ENCODE results near the gene CD177. TPM values are rescaled to one million over a fixed set of nuclear protein-coding genes. Genes with fewer than 3 reads are reported as not detected.
"Not testable (repeated sequence)": the region's sequence is repeated elsewhere in the genome, so short reads cannot be mapped to it uniquely, and the experiment has no call there.

CD177 gene
- total and polyA plus RNA-seq, 8 donors: 0.14 to 2.8 (median 0.28) TPM; not detected in 1

GRCh38 chr19:43367822-43368221 lies 14.3 kb downstream of the CD177 start:
- no peak for FAIRE-seq
- Histone ChIP-seq H3K36me3 (no peaks in the 10 kb centered on the region), H3K4me3 (no peak overlapping the region), H3K27me3 (no peaks in the 10 kb centered on the region), H3K9me3 (no peaks in the 10 kb centered on the region), H3K4me1 (no peaks in the 10 kb centered on the region), H3K27ac (no peak overlapping the region)
- TF ChIP-seq, protein P1, sequence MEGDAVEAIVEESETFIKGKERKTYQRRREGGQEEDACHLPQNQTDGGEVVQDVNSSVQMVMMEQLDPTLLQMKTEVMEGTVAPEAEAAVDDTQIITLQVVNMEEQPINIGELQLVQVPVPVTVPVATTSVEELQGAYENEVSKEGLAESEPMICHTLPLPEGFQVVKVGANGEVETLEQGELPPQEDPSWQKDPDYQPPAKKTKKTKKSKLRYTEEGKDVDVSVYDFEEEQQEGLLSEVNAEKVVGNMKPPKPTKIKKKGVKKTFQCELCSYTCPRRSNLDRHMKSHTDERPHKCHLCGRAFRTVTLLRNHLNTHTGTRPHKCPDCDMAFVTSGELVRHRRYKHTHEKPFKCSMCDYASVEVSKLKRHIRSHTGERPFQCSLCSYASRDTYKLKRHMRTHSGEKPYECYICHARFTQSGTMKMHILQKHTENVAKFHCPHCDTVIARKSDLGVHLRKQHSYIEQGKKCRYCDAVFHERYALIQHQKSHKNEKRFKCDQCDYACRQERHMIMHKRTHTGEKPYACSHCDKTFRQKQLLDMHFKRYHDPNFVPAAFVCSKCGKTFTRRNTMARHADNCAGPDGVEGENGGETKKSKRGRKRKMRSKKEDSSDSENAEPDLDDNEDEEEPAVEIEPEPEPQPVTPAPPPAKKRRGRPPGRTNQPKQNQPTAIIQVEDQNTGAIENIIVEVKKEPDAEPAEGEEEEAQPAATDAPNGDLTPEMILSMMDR (IDR thresholded peaks at IDR 0.05): no peak
- intact Hi-C loops (cut with DNase I): no loop called here
- no peak for ATAC-seq
- 65 to 83% methylated on average over 2 of the region's 2 CpGs for WGBS, 2 donors
- DNase-seq: no peak

- H3K27ac ChIP-seq; FAIRE-seq; DNase-seq; H3K9me3 ChIP-seq; H3K36me3 ChIP-seq; intact Hi-C loops (cut with DNase I); H3K4me1 ChIP-seq; H3K27me3 ChIP-seq; H3K4me3 ChIP-seq: not testable (repeated sequence)
- peak in 1 of 4 donors; percentile 57 for ATAC-seq
- 12 to 19% methylated on average over 5 of the region's 9 CpGs for WGBS, 2 donors
These were observed 15.4 kb downstream of the CD177 start for GRCh38 chr19:43368897-43369296.

DNA sequence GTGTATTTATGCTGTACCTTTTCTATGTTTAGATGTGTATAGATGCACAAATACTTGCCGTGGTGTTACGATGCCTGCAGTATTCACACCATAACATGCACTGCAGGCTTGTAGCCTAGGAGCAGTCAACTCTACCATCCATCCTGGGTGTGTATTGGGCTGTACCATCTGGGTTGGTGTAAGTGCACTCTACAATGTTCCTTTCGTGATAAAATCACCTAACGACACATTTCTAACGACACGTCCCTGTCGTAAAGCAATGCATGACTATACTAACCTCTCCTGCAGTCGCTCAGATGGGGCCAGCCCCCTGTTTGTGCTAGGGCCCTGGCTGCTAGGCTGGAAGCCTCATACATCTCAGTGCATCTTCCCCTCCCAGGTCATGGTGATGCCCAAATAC lies 18.4 kb downstream of the CD177 start:
- no peak for ATAC-seq
- intact Hi-C loops (cut with DNase I): no loop called here
- Histone ChIP-seq H3K4me3 (no peak overlapping the region), H3K4me1 (no peaks in the 10 kb centered on the region), H3K36me3 (no peaks in the 10 kb centered on the region), H3K27me3 (no peaks in the 10 kb centered on the region), H3K27ac (no peak overlapping the region), H3K9me3 (no peaks in the 10 kb centered on the region)
- DNase-seq: no peak
- TF ChIP-seq, protein P1 (IDR thresholded peaks at IDR 0.05): no peak
- no peak for FAIRE-seq
- WGBS, 2 donors: 79% methylated on average over 8 of the region's 8 CpGs

DNA sequence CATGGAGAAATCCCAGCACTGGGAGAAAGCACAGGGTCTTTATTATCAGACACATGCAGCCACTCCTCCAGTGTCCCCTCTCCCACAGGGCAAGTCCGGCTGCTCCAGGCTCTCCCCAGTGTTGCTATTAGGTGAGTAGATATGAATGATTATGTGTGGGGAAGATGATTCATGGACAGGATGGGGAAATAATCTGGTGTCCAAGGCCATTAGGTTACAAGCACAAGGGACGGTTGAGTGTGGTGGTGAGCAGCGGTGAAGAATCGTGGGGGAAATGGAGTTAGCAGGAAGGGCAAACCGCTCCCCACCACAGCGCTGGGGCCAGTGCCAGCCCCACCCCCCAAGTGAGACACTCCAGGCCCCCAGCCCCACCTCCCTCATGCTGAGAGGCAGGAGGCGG lies 19.0 kb downstream of the CD177 start:
- H3K27me3 ChIP-seq: no peaks in the 10 kb centered on the region
- TF ChIP-seq, protein P1 (IDR thresholded peaks at IDR 0.05): no peak
- H3K36me3 ChIP-seq: no peaks in the 10 kb centered on the region
- intact Hi-C loops (cut with DNase I): no loop called here
- no peak for FAIRE-seq
- 70 to 72% methylated on average over 7 of the region's 7 CpGs for WGBS, 2 donors
- H3K4me1 ChIP-seq: no peaks in the 10 kb centered on the region
- DNase-seq: no peak
- H3K4me3 ChIP-seq: no peak overlapping the region
- ATAC-seq: no peak
- no peak overlapping the region for H3K27ac ChIP-seq
- no peaks in the 10 kb centered on the region for H3K9me3 ChIP-seq

DNA sequence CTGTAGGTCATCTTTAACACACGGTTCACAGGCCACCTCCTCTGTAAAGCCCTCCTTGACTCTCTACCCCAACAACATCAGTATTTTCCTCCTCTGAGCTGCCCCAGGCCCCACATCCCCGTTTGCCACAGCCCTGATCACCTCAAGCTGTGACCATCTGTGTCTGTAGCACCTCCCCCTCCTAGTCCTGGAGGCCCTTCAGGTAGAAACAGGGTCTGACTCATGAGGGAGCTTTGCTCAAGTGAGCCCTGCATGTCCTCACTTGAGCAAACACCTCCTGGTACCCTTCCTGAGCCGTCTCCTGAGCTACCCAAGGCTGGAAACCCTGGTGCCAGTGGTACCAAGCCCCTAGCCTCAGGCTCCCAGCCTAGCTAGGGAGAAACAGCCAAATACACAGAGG lies 24.1 kb downstream of the CD177 start:
- H3K27me3 ChIP-seq; H3K9me3 ChIP-seq; DNase-seq; ATAC-seq; H3K27ac ChIP-seq; H3K4me1 ChIP-seq; H3K36me3 ChIP-seq; FAIRE-seq; H3K4me3 ChIP-seq; intact Hi-C loops (cut with DNase I): not testable (repeated sequence)
- no CpG with 5 or more reads among the region's 3 CpGs for WGBS, 2 donors

DNA sequence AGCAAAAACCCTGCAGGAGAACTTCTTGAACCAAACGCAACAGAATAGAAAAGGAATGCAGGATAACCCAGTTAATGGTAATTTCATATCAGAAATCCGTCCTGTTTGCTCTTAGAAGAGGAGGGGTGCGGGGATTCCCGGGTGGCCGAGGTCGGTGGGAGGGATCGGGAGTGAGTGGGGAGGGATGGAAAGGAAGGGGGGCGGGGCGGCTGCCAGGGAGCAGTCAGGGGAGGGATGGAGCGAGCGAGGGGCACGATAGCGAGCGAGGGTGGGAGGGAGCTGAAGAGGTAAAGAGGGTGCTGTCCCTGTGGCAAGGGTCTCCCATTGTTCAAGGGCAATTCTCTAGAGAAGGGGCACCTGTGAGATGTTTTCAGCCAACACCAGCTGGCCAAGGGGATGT lies 26.5 kb downstream of the CD177 start:
- WGBS, 2 donors: 8 to 20% methylated on average over 12 to 14 of the region's 14 CpGs

More for the DNA sequence above, 26.5 kb downstream of the CD177 start:
- intact Hi-C loops (cut with DNase I): no loop called here
- H3K27ac ChIP-seq: no peak overlapping the region
- no peaks in the 10 kb centered on the region for H3K4me1 ChIP-seq
- no peaks in the 10 kb centered on the region for H3K36me3 ChIP-seq
- no peaks in the 10 kb centered on the region for H3K9me3 ChIP-seq
- ATAC-seq (peak in 1 of 4 donors; percentile 80), FAIRE-seq (no peak), DNase-seq (peak in 1 of 6 donors; percentile 4)
- H3K4me3 ChIP-seq: no peak overlapping the region
- H3K27me3 ChIP-seq: no peaks in the 10 kb centered on the region
- TF ChIP-seq, protein P1 (IDR thresholded peaks at IDR 0.05): no peak

All from pancreas (tissue), 10 donors.